Measurements from ENCODE around the gene CACNB1.
"Not testable (repeated sequence)": the region's sequence is repeated elsewhere in the genome, so short reads cannot be mapped to it uniquely, and the experiment has no call there.

CACNB1 gene

DNA sequence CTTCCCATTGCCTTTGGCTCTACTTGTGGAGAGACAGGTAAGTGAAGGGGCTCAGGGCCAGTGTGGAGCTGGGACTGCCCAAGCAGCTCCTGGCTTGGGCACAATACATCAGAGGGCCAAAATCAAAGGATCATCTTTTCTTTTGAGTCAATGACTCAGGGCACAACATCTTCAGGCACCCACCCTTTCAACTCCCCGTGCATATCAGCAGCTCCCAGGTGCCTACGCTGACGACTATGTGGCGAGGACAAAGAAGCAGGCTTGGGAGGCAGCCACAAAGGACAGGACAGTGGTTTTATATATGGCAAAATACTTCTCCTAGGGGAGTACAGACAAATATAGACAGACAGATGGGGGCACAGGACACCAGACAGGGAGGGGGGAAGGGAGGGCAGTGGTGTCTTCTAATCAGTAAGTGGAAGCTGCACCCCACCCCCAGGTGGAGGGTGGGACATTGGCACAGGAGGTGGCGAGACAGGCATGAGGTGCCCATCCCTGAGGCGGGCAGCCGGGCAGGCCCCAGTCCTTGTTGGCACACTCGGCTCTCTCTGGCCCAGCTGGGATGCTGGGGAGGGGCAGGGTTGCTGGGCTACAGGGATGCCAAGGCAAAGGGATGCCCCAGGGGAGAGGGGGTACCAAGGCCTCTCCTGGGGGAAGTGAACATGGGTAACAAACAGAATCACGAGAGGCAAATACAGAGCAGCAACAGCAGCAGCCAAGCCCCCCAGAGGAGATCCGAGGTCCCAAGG, 23.8 kb downstream of the CACNB1 start:
- H3K27ac ChIP-seq, result no peak overlapping the region
- TF ChIP-seq CTCF (IDR thresholded peaks at IDR 0.05), result no peak
- TF ChIP-seq ZFX (IDR thresholded peaks at IDR 0.05; ENCODE audit: borderline replicate concordance), result no peak

GRCh38 chr17:39173080-39173479, 24.4 kb downstream of the CACNB1 start:
- TF ChIP-seq ZFX (IDR thresholded peaks at IDR 0.05; ENCODE audit: borderline replicate concordance) (no peak), CTCF (IDR thresholded peaks at IDR 0.05) (no peak)
- no peak overlapping the region for H3K27ac ChIP-seq

DNA sequence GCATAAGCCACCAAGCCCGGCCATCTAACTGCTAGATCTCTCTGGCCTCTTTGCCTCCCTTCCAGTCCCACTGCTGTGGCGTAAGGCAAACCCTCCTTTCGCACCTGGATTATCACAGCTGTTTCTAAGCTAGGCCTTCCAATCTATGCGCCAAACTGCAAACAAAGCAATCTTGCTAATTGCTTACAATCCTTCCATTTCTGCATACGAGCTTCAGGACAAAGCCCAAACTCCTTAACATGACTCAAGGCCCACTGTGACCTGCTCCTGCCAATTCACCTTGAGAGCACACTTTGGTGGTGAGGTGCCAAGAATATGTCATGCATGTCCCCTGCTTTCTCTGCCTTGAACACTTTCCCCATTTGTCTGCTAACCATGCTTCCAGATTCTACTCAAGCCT, 25.5 kb downstream of the CACNB1 start:
- no peak overlapping the region for H3K27ac ChIP-seq
- TF ChIP-seq ZFX (IDR thresholded peaks at IDR 0.05; ENCODE audit: borderline replicate concordance) (no peak), CTCF (IDR thresholded peaks at IDR 0.05) (no peak)

DNA sequence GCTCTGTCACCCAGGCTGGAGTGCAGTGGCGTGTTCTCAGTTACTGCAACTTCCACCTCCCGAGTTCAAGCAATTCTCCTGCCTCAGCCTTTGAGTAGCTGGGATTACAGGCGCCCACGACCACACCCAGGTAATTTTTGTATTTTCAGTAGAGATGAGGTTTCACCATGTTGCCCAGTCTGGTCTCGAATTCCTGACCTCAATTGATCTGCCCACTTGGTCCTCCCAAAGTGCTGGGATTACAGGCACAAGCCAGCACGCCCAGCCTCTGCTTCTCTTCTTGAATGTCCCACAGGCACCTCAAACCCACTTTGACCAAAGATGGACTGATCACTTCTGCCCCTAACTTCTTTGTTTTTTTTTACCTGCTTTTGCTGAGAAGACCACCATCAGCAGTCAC, 26.9 kb downstream of the CACNB1 start:
- no peak overlapping the region for H3K27ac ChIP-seq
- TF ChIP-seq CTCF (IDR thresholded peaks at IDR 0.05), result no peak
- TF ChIP-seq ZFX (IDR thresholded peaks at IDR 0.05; ENCODE audit: borderline replicate concordance), result no peak

DNA sequence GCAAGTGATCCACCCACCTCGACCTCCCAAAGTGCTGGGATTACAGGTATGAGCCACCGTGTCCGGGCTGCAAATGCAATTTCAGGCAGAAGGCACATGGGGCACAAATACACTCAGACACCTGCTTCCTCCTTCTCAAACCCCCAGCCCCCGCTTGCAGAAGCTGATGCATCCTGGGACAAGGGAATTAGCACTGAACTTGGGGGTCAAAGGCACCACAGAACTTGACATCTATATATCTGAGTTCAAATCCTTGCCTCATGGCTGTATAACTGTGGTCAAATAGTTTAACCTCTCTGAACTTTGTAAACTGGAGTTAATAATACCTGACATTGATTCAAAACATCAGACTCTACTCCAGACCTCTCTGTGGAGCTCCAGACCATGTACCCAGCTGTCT, 27.4 kb downstream of the CACNB1 start:
- TF ChIP-seq CTCF (IDR thresholded peaks at IDR 0.05) (no peak), ZFX (IDR thresholded peaks at IDR 0.05; ENCODE audit: borderline replicate concordance) (no peak)
- no peak overlapping the region for H3K27ac ChIP-seq

GRCh38 chr17:39169518-39169917, 28.0 kb downstream of the CACNB1 start:
- no peak overlapping the region for H3K27ac ChIP-seq
- TF ChIP-seq ZFX (IDR thresholded peaks at IDR 0.05; ENCODE audit: borderline replicate concordance), result no peak
- no peak for TF ChIP-seq CTCF (IDR thresholded peaks at IDR 0.05)

DNA sequence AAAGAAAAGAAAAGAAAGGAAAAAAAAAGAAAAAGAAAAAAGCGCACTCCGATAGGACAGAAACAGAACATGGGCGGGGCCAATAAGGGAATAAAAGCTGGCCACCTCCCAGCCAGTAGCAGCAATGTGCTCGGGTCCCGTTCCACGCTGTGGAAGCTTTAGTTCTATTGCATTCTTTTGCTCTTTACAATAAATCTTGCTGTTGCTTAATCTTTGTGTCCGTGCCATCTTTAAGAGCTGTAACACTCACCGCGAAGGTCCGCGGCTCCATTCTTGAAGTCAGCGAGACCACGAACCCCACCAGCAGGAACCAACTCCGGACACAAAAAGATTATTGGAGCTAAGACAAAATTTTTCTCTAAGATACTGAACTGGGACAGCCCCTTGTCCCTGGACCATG, 28.4 kb downstream of the CACNB1 start:
- H3K27ac ChIP-seq, result no peak overlapping the region
- no peak for TF ChIP-seq CTCF (IDR thresholded peaks at IDR 0.05)
- TF ChIP-seq ZFX (IDR thresholded peaks at IDR 0.05; ENCODE audit: borderline replicate concordance), result no peak

- not testable (repeated sequence) for H3K27ac ChIP-seq
These were observed 29.0 kb downstream of the CACNB1 start for GRCh38 chr17:39168503-39168902.

Measured in 22Rv1 (cell line).